ENCODE data around the gene RYR2.

The RYR2 gene

GRCh38 chr1:237390823-237391222, 348.8 kb downstream of the RYR2 start:
- FAIRE-seq = no peak
- no peak for DNase-seq (ENCODE audit: insufficient read length)

GRCh38 chr1:237393632-237394031, 351.6 kb downstream of the RYR2 start:
- no peak for FAIRE-seq
- DNase-seq (ENCODE audit: insufficient read length) = no peak
- no peak for TF ChIP-seq TAF1 (IDR thresholded peaks at IDR 0.05; ENCODE audit: borderline replicate concordance, low read depth, low read length)
- TF ChIP-seq POLR2A (IDR thresholded peaks at IDR 0.05; ENCODE audit: low read depth, low read length) = no peak
- TF ChIP-seq POLR2AphosphoS5 (IDR thresholded peaks at IDR 0.05; ENCODE audit: low read depth, low read length) = no peak

More at GRCh38 chr1:237390823-237391222, 348.8 kb downstream of the RYR2 start:
- TF ChIP-seq POLR2A (IDR thresholded peaks at IDR 0.05; ENCODE audit: low read depth, low read length) (no peak), TAF1 (IDR thresholded peaks at IDR 0.05; ENCODE audit: borderline replicate concordance, low read depth, low read length) (no peak), POLR2AphosphoS5 (IDR thresholded peaks at IDR 0.05; ENCODE audit: low read depth, low read length) (no peak)

GRCh38 chr1:237394281-237394680, 352.3 kb downstream of the RYR2 start:
- no peak for DNase-seq (ENCODE audit: insufficient read length)
- TF ChIP-seq TAF1 (IDR thresholded peaks at IDR 0.05; ENCODE audit: borderline replicate concordance, low read depth, low read length) (no peak), POLR2AphosphoS5 (IDR thresholded peaks at IDR 0.05; ENCODE audit: low read depth, low read length) (no peak), POLR2A (IDR thresholded peaks at IDR 0.05; ENCODE audit: low read depth, low read length) (no peak)
- no peak for FAIRE-seq

GRCh38 chr1:237396426-237396825, 354.4 kb downstream of the RYR2 start:
- TF ChIP-seq POLR2A (IDR thresholded peaks at IDR 0.05; ENCODE audit: low read depth, low read length) = no peak
- TF ChIP-seq POLR2AphosphoS5 (IDR thresholded peaks at IDR 0.05; ENCODE audit: low read depth, low read length) = no peak
- no peak for TF ChIP-seq TAF1 (IDR thresholded peaks at IDR 0.05; ENCODE audit: borderline replicate concordance, low read depth, low read length)
- FAIRE-seq (no peak), DNase-seq (ENCODE audit: insufficient read length) (no peak)

- FAIRE-seq (no peak), DNase-seq (ENCODE audit: insufficient read length) (no peak)
- no peak for TF ChIP-seq POLR2AphosphoS5 (IDR thresholded peaks at IDR 0.05; ENCODE audit: low read depth, low read length)
- no peak for TF ChIP-seq POLR2A (IDR thresholded peaks at IDR 0.05; ENCODE audit: low read depth, low read length)
- no peak for TF ChIP-seq TAF1 (IDR thresholded peaks at IDR 0.05; ENCODE audit: borderline replicate concordance, low read depth, low read length)
Observed at GRCh38 chr1:237398751-237399150, 356.8 kb downstream of the RYR2 start.

- FAIRE-seq = no peak
Observed at GRCh38 chr1:237405912-237406311, 363.9 kb downstream of the RYR2 start.

GRCh38 chr1:237411621-237412020, 369.6 kb downstream of the RYR2 start:
- TF ChIP-seq TAF1 (IDR thresholded peaks at IDR 0.05; ENCODE audit: borderline replicate concordance, low read depth, low read length) (no peak), POLR2A (IDR thresholded peaks at IDR 0.05; ENCODE audit: low read depth, low read length) (no peak), POLR2AphosphoS5 (IDR thresholded peaks at IDR 0.05; ENCODE audit: low read depth, low read length) (no peak)
- FAIRE-seq (no peak), DNase-seq (ENCODE audit: insufficient read length) (no peak)

More at GRCh38 chr1:237405912-237406311, 363.9 kb downstream of the RYR2 start:
- no peak for DNase-seq (ENCODE audit: insufficient read length)
- TF ChIP-seq TAF1 (IDR thresholded peaks at IDR 0.05; ENCODE audit: borderline replicate concordance, low read depth, low read length) = no peak
- TF ChIP-seq POLR2A (IDR thresholded peaks at IDR 0.05; ENCODE audit: low read depth, low read length) = no peak
- TF ChIP-seq POLR2AphosphoS5 (IDR thresholded peaks at IDR 0.05; ENCODE audit: low read depth, low read length) = no peak

GRCh38 chr1:237416924-237417655, 375.1 kb downstream of the RYR2 start:
- FAIRE-seq (no peak), DNase-seq (ENCODE audit: insufficient read length) (no peak)
- no peak for TF ChIP-seq POLR2A (IDR thresholded peaks at IDR 0.05; ENCODE audit: low read depth, low read length)
- TF ChIP-seq POLR2AphosphoS5 (IDR thresholded peaks at IDR 0.05; ENCODE audit: low read depth, low read length) = no peak
- no peak for TF ChIP-seq TAF1 (IDR thresholded peaks at IDR 0.05; ENCODE audit: borderline replicate concordance, low read depth, low read length)

GRCh38 chr1:237428809-237429208, 386.8 kb downstream of the RYR2 start:
- FAIRE-seq = no peak
- DNase-seq (ENCODE audit: insufficient read length) = no peak
- TF ChIP-seq TAF1 (IDR thresholded peaks at IDR 0.05; ENCODE audit: borderline replicate concordance, low read depth, low read length) = no peak
- no peak for TF ChIP-seq POLR2A (IDR thresholded peaks at IDR 0.05; ENCODE audit: low read depth, low read length)
- TF ChIP-seq POLR2AphosphoS5 (IDR thresholded peaks at IDR 0.05; ENCODE audit: low read depth, low read length) = no peak

- no peak for FAIRE-seq
- no peak for DNase-seq (ENCODE audit: insufficient read length)
- TF ChIP-seq TAF1 (IDR thresholded peaks at IDR 0.05; ENCODE audit: borderline replicate concordance, low read depth, low read length) = no peak
- TF ChIP-seq POLR2A (IDR thresholded peaks at IDR 0.05; ENCODE audit: low read depth, low read length) = no peak
- TF ChIP-seq POLR2AphosphoS5 (IDR thresholded peaks at IDR 0.05; ENCODE audit: low read depth, low read length) = no peak
Observed at GRCh38 chr1:237429252-237429651, 387.3 kb downstream of the RYR2 start.

GRCh38 chr1:237431448-237431847, 389.5 kb downstream of the RYR2 start:
- FAIRE-seq (no peak), DNase-seq (ENCODE audit: insufficient read length) (no peak)
- TF ChIP-seq TAF1 (IDR thresholded peaks at IDR 0.05; ENCODE audit: borderline replicate concordance, low read depth, low read length) (no peak), POLR2A (IDR thresholded peaks at IDR 0.05; ENCODE audit: low read depth, low read length) (no peak), POLR2AphosphoS5 (IDR thresholded peaks at IDR 0.05; ENCODE audit: low read depth, low read length) (no peak)

- DNase-seq (ENCODE audit: insufficient read length) = no peak
- no peak for FAIRE-seq
- TF ChIP-seq POLR2AphosphoS5 (IDR thresholded peaks at IDR 0.05; ENCODE audit: low read depth, low read length) (no peak), POLR2A (IDR thresholded peaks at IDR 0.05; ENCODE audit: low read depth, low read length) (no peak), TAF1 (IDR thresholded peaks at IDR 0.05; ENCODE audit: borderline replicate concordance, low read depth, low read length) (no peak)
Observed at GRCh38 chr1:237440346-237440745, 398.4 kb downstream of the RYR2 start.
